Activated CD4-positive, alpha-beta memory T cell treated with anti-CD3 and anti-CD28 coated beads for 36 hours (primary cell): ENCODE data around the gene NUMA1. TPM values are rescaled to one million over a fixed set of nuclear protein-coding genes. Genes with fewer than 3 reads are reported as not detected.

Experiments used
- CTCF ChIA-PET: fragments of 350-600 bp; sonication (Branson Sonifier 250); formaldehyde crosslinking; loops from one replicate; lab custom pipeline; 2021; ENCODE audit warnings: antibody characterized with exemption, inconsistent platforms; lab: Charles Lee
- POLR2A ChIA-PET: fragments of 350-600 bp; sonication (Branson Sonifier 250); formaldehyde crosslinking; loops from one replicate; lab custom pipeline; 2021; ENCODE audit warnings: antibody characterized with exemption; lab: Charles Lee
- DNase-seq: peaks from one replicate; pipeline ENCODE4 v3.0.0-alpha.2; 2020
- H3K27ac Mint-ChIP-seq: one replicate; pipeline ENCODE4 v1.8.0; 2021; ENCODE audit warnings: mixed read lengths
- H3K27me3 Mint-ChIP-seq: one replicate; pipeline ENCODE4 v1.8.0; 2021; ENCODE audit warnings: mixed read lengths
- H3K36me3 Mint-ChIP-seq: one replicate; pipeline ENCODE4 v1.8.0; 2021; ENCODE audit warnings: mixed read lengths
- H3K4me1 Mint-ChIP-seq: one replicate; pipeline ENCODE4 v1.8.0; 2021; ENCODE audit warnings: low read depth, mixed read lengths
- H3K4me3 Mint-ChIP-seq: one replicate; pipeline ENCODE4 v1.8.0; 2021; ENCODE audit warnings: mild to moderate bottlenecking, mixed read lengths
- H3K9me3 Mint-ChIP-seq: one replicate; pipeline ENCODE4 v1.8.0; 2021; ENCODE audit warnings: mixed read lengths
- intact Hi-C: fragments of 100-400 bp; cut with micrococcal nuclease; formaldehyde crosslinking; loops from one replicate; pipeline ENCODE4 v1.15.1; 2023
- total RNA-seq, 2 experiments: library from RNA; stranded (reverse); gene quantifications; one replicate each; pipeline ENCODE4 v1.2.3, GENCODE V29; 2021

NUMA1 gene
- total RNA-seq, 2 experiments from 2014 or later, result 149 to 158 TPM

DNA sequence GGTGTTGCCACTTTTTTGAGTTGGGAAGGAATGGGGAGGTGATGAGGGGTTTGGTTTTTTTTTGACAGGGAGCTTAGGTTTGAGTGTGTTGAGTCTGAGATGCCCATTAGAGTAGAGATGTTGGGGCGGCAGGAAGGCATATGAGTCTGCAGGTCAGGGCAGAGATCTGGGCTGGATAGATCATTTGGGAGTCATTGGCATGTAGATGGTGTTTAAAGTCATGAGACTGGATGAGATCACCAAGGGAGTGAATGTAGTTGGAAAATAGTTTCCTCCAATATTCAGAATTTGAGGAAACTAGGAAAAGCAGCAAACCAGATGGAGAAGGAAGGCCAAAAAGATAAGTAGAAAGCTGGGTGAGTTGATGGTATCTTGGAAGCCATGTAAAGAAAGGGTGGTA is 34.2 kb upstream of the NUMA1 start:
- ChIA-PET CTCF (interaction anchor here (1.3 to 1.4 kb wide), 2 partner anchors 30 to 138 kb away, joined by 3 to 4 read pairs; no protein-coding TSS in a partner anchor), POLR2A (no interaction called here)
- no peak overlapping the region for H3K4me3 Mint-ChIP-seq
- intact Hi-C loops, result no loop called here
- no peak for DNase-seq
- H3K9me3 Mint-ChIP-seq, result no peaks in the 10 kb centered on the region
- H3K4me1 Mint-ChIP-seq, result peaks cover 18% of the 10 kb centered on the region
- peaks cover 7% of the 10 kb centered on the region for H3K36me3 Mint-ChIP-seq
- H3K27me3 Mint-ChIP-seq, result no peaks in the 10 kb centered on the region
- no peak overlapping the region for H3K27ac Mint-ChIP-seq

DNA sequence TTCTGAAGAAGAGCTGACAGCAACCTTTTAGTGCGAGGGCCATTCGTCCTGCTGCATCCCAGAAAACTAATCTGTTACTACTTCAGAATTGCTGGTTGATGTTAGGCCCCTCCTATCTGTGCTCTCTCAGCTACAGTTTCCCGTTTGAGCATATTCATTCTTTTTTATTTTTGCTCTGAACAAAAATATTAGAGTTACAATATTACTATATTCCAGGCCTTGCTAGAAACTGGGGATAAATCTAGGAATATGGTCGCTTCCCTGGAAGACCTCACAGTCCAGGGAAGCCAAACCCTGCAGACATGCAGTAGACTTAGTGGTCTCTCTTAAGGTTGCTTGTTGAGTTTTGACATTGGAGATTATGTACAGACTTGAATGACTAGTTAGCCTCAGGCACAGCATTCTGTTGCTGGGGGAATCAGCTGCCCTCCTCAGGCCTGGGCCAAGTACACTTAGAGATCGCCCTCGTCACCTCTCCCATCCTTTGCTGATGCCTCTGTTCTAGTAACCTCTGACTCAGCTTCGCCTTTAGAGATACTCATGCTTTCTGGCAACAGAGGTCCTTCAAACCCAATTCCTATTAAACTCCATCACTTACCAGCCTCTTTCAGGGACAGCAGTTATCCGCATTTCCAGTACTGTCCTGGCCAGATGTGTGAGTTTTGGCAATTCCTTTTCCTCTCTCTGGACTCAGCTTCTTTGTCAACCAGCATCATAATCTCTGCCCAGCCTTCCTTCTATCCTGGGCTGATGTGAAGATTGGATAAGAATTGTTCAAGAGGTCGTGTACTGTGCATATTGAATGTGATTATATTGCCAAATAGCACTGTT is 32.9 kb upstream of the NUMA1 start:
- peak overlapping the region; percentile 100 for H3K27ac Mint-ChIP-seq
- CTCF ChIA-PET, result interaction anchor here (0.6 to 2.9 kb wide), 5 partner anchors 22 to 105 kb away, joined by 3 to 19 read pairs (median 5); no protein-coding TSS in a partner anchor
- H3K4me1 Mint-ChIP-seq, result peaks cover 18% of the 10 kb centered on the region
- POLR2A ChIA-PET, result interaction anchor here (1.0 to 1.9 kb wide), 5 partner anchors 9 to 185 kb away, joined by 3 to 9 read pairs (median 5); partner anchors contain the start of genes RNF121 and XNDC1N
- H3K36me3 Mint-ChIP-seq, result peaks cover 7% of the 10 kb centered on the region
- intact Hi-C loops, result loop anchor here (1.0 to 2.0 kb wide), 7 partner anchors 10 to 321 kb away; partner anchors contain the start of genes CLPB, LAMTOR1, LRRC51 and NUMA1
- DNase-seq, result peak; percentile 28
- no peaks in the 10 kb centered on the region for H3K27me3 Mint-ChIP-seq
- peak overlapping the region; percentile 93 for H3K4me3 Mint-ChIP-seq
- no peaks in the 10 kb centered on the region for H3K9me3 Mint-ChIP-seq

DNA sequence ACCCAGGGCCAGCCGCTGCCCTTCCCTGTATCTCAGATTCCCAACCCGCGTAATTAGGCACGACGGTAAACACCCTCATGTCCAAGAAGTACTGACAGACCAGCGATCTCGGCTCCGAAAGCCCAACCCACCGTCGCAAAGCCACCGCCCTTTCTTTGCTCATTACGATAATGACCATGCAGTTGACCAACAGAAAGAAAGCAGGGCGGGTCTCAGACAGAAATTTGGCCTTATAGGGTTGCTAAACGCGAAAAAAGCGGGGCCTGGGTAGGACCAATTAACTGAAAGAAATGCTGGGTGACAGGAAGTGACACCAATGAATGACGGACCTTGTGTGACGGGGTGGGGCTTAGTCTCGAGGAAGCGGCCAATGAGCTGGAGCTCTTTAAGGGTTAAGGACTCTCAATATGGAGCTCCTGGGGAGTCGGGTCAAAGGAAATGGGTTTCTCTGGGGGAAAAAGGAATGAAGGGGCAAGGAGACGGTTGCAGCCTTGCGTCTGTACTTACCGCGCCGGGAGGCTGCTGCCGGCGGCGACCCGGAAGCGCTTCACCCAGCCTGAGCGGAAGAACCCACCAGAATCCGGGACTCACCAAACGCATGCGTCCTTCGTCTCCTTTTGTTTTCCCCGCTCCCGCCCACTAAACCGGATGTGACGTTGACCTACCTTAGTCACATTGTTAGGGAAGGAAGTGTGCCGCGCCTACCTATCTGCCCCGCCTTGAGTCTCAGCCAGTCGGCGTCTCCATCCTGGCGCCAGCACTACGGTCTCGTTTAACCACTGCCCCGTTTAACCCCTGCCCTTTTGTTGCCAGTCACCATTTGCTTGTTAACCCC is 32.0 kb upstream of the NUMA1 start, which contains the start of gene ANAPC15:
TSS of gene ANAPC15 (minus strand) at position 553 of the 835 bp plus-strand sequence. CDS start 1,419 bp downstream, outside the sequence.
- ChIA-PET POLR2A (interaction anchor here (0.7 to 1.9 kb wide), 7 partner anchors 9 to 184 kb away, joined by 3 to 9 read pairs (median 4); partner anchors contain the start of genes RNF121 and XNDC1N), CTCF (interaction anchor here (0.6 to 2.9 kb wide), 5 partner anchors 21 to 105 kb away, joined by 3 to 19 read pairs (median 5); no protein-coding TSS in a partner anchor)
- peak within 1 kb of the TSS; percentile 100 for H3K27ac Mint-ChIP-seq
- peaks cover 18% of the 10 kb centered on the region for H3K4me1 Mint-ChIP-seq
- no peaks in the 10 kb centered on the region for H3K27me3 Mint-ChIP-seq
- DNase-seq, result peak; percentile 100
- H3K9me3 Mint-ChIP-seq, result no peaks in the 10 kb centered on the region
- H3K36me3 Mint-ChIP-seq, result peaks cover 7% of the 10 kb centered on the region
- peak within 1 kb of the TSS; percentile 93 for H3K4me3 Mint-ChIP-seq
- intact Hi-C loops, result loop anchor here (1.0 to 2.0 kb wide), 7 partner anchors 9 to 322 kb away; partner anchors contain the start of genes CLPB, LAMTOR1, LRRC51 and NUMA1

GRCh38 chr11:72111300-72112142 is 31.2 kb upstream of the NUMA1 start:
- Mint-ChIP-seq H3K4me3 (peak overlapping the region; percentile 93), H3K27ac (peak overlapping the region; percentile 100), H3K27me3 (no peaks in the 10 kb centered on the region), H3K36me3 (peaks cover 7% of the 10 kb centered on the region), H3K9me3 (no peaks in the 10 kb centered on the region), H3K4me1 (peaks cover 18% of the 10 kb centered on the region)
- ChIA-PET POLR2A (interaction anchor here (0.7 to 1.9 kb wide), 6 partner anchors 8 to 183 kb away, joined by 3 to 9 read pairs (median 4); partner anchors contain the start of genes RNF121 and XNDC1N), CTCF (interaction anchor here (1.1 to 2.9 kb wide), 2 partner anchors 33 to 71 kb away, joined by 5 to 19 read pairs; no protein-coding TSS in a partner anchor)
- intact Hi-C loops, result loop anchor here (1.0 to 2.0 kb wide), 7 partner anchors 8 to 323 kb away; partner anchors contain the start of genes CLPB, LAMTOR1, LRRC51 and NUMA1
- no peak for DNase-seq

- peaks cover 28% of the 10 kb centered on the region for H3K4me1 Mint-ChIP-seq
- no peaks in the 10 kb centered on the region for H3K27me3 Mint-ChIP-seq
- peaks cover 7% of the 10 kb centered on the region for H3K36me3 Mint-ChIP-seq
- intact Hi-C loops, result no loop called here
- no peak within 1 kb of the TSS for H3K27ac Mint-ChIP-seq
- no peaks in the 10 kb centered on the region for H3K9me3 Mint-ChIP-seq
- DNase-seq, result no peak
- ChIA-PET CTCF (interaction anchor here (1.7 kb wide), 1 partner anchor 15 kb away, joined by 6 read pairs; no protein-coding TSS in a partner anchor), POLR2A (no interaction called here)
- no peak within 1 kb of the TSS for H3K4me3 Mint-ChIP-seq
These were observed 25.5 kb upstream of the NUMA1 start, which contains the start of gene TOMT for GRCh38 chr11:72105888-72106287. Gene TOMT (plus strand): TSS chr11:72105924. CDS start chr11:72105952, 28 bp downstream.

DNA sequence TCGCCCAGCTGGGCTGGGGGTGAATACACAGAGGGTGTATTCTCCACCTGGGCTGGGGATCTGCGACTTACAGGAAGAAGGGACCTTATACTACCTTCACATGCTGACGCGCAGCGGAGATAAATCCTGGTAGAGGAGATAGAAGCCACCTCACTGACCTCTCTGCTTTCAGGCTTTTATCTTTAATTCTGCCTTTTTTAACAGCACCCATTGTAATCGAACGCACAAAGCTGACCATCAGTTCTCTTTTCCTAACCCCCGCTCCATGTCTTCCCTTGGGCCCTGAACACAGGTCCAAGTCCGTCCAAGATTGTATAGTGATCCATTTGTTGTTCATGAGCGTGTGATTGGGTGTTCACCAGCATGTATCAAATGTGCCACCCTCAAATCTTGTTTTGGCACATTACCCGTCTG is 23.4 kb upstream of the NUMA1 start:
- Mint-ChIP-seq H3K36me3 (peaks cover 5% of the 10 kb centered on the region), H3K9me3 (no peaks in the 10 kb centered on the region), H3K27ac (peak overlapping the region; percentile 83), H3K4me1 (peaks cover 37% of the 10 kb centered on the region), H3K27me3 (no peaks in the 10 kb centered on the region), H3K4me3 (peak overlapping the region; percentile 80)
- POLR2A ChIA-PET, result interaction anchor here (0.9 kb wide), 1 partner anchor 9 kb away, joined by 5 read pairs; the partner anchor contains the start of gene ANAPC15
- DNase-seq, result no peak
- intact Hi-C loops, result loop anchor here (1.0 to 2.0 kb wide), 6 partner anchors 9 to 175 kb away; partner anchors contain the start of genes ANAPC15, LRRC51, NUMA1 and RNF121
- CTCF ChIA-PET, result interaction anchor here (0.9 kb wide), 1 partner anchor 13 kb away, joined by 3 read pairs; no protein-coding TSS in a partner anchor

DNA sequence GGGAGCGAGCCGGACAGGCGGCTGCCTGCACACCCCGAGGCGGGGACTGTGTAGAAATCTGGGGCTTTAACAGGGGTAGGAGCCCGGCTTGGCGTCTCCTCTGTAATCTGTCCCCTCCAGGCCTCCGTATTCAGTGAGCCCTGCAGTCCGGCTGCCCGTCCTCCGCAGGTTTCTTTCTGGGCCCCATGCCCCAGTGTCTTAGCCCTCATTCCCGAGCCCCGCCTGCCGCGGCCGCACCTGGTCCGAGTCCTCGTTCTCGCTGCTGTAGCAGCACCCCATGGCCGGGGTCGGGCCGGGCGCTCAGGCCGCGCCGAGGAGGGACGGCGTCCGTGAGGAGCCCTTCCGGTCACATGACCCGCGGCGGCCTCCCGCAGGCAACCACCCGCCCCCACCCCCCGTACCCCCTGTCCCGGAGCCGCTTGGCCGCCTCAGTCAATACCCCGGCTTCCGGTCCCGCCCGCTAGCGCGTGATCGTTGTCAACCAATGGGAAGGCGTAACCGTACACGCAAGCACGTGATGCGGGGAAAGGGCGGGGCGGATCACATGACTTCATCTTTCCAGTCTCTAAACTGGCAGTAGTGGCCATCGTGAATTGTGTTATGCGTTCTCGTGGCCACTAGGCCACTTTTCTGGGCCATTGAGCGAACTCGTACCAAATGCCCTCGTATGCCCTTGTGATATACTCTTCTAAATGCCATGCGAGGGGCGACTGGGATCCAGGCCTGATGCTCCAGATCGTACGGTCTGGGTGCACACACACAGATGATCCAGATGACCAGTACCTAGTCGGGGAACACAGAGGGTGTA is 22.8 kb upstream of the NUMA1 start, which contains the start of gene LAMTOR1:
TSS of gene LAMTOR1 (minus strand) at position 352 of the 808 bp plus-strand sequence. CDS start at position 279, 73 bp downstream.
- ChIA-PET CTCF (interaction anchor here (0.8 to 4.8 kb wide), 5 partner anchors 12 to 120 kb away, joined by 3 to 31 read pairs (median 3); no protein-coding TSS in a partner anchor), POLR2A (interaction anchor here (0.9 to 1.7 kb wide), 4 partner anchors 10 to 122 kb away, joined by 3 to 5 read pairs (median 4); partner anchors contain the start of genes ANAPC15 and INPPL1)
- Mint-ChIP-seq H3K4me3 (peak within 1 kb of the TSS; percentile 80), H3K36me3 (peaks cover 11% of the 10 kb centered on the region), H3K9me3 (no peaks in the 10 kb centered on the region), H3K4me1 (peaks cover 37% of the 10 kb centered on the region), H3K27me3 (no peaks in the 10 kb centered on the region), H3K27ac (peak within 1 kb of the TSS; percentile 83)
- intact Hi-C loops, result loop anchor here (1.0 to 2.0 kb wide), 6 partner anchors 9 to 174 kb away; partner anchors contain the start of genes ANAPC15, LRRC51, NUMA1 and RNF121
- DNase-seq, result peak; percentile 99

DNA sequence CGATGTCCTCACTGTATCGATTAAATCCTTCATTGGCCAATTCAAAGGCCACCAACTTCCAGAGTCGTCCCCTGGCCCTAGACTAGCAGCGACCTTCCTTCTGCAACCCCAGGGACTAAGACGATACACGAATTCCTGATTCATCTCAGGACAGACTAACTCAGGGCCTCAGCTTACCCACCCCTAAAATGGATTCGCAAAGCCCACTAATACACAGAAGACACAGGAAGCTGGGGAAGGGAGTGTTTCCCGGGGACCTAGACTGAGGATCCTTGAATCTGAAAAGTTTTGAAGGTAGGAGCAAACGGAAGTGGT is 22.2 kb upstream of the NUMA1 start:
- no peak for DNase-seq
- Mint-ChIP-seq H3K4me3 (peak overlapping the region; percentile 80), H3K27me3 (no peaks in the 10 kb centered on the region), H3K27ac (peak overlapping the region; percentile 83), H3K4me1 (peaks cover 37% of the 10 kb centered on the region), H3K9me3 (no peaks in the 10 kb centered on the region), H3K36me3 (peaks cover 17% of the 10 kb centered on the region)
- POLR2A ChIA-PET, result interaction anchor here (0.7 to 1.7 kb wide), 4 partner anchors 23 to 122 kb away, joined by 3 to 5 read pairs (median 4); partner anchors contain the start of gene INPPL1
- CTCF ChIA-PET, result interaction anchor here (0.8 to 4.8 kb wide), 5 partner anchors 12 to 120 kb away, joined by 3 to 31 read pairs (median 8); no protein-coding TSS in a partner anchor
- intact Hi-C loops, result loop anchor here (2.0 kb wide), 2 partner anchors 120 to 174 kb away; partner anchors contain the start of genes RNF121 and XNDC1N

DNA sequence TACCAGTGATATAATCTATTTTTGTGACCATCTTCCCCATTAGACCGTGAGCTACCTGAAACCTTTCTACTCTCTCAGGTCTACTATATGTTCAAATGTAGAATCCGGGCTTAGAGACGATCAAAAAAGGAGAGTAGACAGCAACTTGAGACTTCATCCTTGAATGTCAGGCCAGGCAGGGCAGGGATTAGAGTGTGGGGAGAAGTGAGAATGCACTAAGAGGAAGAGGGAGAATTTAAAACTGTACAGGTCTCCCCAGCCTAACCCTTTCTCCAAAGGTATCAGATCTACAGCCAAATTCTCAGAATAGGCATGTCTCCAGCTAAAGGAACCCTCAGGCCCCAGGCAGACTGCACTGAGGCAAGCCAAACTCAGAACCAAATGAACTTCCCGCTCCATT is 21.8 kb upstream of the NUMA1 start:
- Mint-ChIP-seq H3K36me3 (peaks cover 18% of the 10 kb centered on the region), H3K4me3 (peak overlapping the region; percentile 80), H3K4me1 (peaks cover 37% of the 10 kb centered on the region), H3K27me3 (no peaks in the 10 kb centered on the region), H3K27ac (peak overlapping the region; percentile 83), H3K9me3 (no peaks in the 10 kb centered on the region)
- POLR2A ChIA-PET, result interaction anchor here (0.7 to 1.7 kb wide), 4 partner anchors 23 to 123 kb away, joined by 3 to 5 read pairs (median 4); partner anchors contain the start of gene INPPL1
- intact Hi-C loops, result loop anchor here (2.0 kb wide), 2 partner anchors 121 to 173 kb away; partner anchors contain the start of genes RNF121 and XNDC1N
- CTCF ChIA-PET, result interaction anchor here (0.8 to 4.8 kb wide), 6 partner anchors 11 to 121 kb away, joined by 3 to 31 read pairs (median 6); no protein-coding TSS in a partner anchor
- no peak for DNase-seq
